ENCODE measurements around the gene DPP9.

Gene DPP9

DNA sequence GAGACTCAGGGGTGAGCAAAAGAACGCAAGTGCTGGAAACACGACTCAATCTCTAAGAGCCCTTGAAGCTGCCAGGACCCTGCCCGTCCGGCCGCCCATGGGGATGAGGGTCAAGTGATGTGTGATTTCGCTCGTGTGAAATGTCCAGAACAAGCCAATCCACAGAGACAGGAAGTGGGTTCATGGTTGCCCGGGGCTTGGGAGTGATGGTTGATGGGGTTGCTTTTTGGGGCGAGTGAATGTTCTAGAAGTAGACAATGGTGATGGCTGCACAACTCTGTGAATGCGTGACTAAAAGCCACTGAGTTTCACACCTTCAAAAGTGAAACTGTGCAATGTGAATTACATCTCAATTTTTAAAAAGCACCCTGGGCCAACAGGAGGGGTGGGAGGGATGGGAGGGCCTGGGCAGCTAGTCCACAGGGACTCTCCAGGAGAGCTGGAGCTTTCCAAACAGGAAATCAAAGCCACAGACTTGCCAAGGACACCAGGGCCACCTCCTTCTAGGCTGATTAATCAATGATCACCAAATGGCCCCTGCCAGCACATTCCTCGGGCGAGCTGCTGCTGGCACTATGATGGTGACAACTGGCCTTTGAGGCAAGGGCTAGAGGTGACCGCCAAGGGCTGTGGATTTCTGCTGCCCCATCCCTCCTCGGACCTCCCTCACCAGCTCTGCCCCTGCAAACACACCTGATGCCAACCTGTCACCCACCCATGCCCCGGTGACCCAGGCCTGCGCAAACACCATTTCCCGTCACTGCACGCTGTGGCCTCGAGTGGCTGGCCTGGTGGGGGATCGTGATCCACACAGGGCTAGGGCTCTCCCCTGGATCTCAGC is 14.0 kb downstream of the DPP9 start:
- DNase-seq (ENCODE audit: low read depth) = no peak

- DNase-seq (ENCODE audit: low read depth) = no peak
Measured at GRCh38 chr19:4707956-4708650, 15.5 kb downstream of the DPP9 start.

- no peak for DNase-seq (ENCODE audit: low read depth)
Measured at GRCh38 chr19:4707322-4707721, 16.3 kb downstream of the DPP9 start.

- DNase-seq (ENCODE audit: low read depth) = no peak
Measured at GRCh38 chr19:4705413-4706131, 18.1 kb downstream of the DPP9 start.

DNA sequence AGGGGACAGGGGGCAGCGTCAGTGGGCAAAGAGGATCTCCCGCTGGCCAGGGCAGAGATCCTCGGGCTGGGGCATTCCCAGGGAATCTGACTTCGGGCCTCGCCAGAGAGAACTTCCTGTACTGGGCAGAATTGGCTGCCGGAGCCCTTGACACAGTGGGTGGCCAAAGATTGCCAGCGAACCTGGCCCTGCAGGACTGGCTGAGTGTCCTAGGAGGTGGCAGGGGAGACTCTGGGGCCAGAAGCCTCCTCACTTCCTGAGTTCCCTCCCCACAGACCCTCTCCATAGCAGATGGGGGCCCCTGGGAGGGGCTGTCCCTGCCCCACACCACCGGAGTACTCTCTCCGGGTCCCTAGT is 19.3 kb downstream of the DPP9 start:
- DNase-seq (ENCODE audit: low read depth) = no peak

DNA sequence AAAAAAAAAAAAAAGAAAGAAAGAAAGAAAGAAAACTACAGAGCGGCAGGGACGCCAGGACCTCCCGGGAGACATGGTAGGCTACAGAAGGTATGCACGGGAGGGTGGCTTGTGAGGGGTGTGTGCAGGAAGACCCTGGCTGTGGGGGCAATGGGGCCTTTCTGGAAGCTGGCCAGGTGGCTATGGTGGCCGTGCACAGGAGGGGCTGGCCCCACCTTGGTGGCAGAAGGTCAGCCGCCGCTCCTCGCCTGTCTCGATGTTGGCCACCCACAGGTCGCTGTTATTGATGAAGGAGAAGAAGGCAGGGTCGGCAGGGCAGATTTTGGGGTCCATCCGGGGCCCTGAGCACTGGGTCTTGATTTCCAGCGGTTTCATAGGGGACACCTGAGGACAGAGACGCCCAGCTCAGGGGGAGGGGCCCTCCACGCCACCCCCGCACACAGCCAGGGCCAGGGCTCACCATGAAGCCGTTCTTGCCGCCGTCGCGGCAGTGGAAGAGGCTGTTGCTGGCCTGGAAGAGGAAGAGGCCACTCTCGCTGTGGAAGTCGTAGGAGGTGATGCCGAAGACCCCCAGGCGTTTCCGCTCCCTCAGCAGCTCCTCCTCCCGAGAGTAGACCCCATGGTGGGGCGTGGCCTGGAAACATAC is 19.8 kb downstream of the DPP9 start:
- DNase-seq (ENCODE audit: low read depth) = no peak

- no peak for DNase-seq (ENCODE audit: low read depth)
Measured at GRCh38 chr19:4702764-4703163, 20.9 kb downstream of the DPP9 start.

GRCh38 chr19:4701557-4701956 is 22.1 kb downstream of the DPP9 start:
- DNase-seq (ENCODE audit: low read depth) = no peak

GRCh38 chr19:4700693-4700970 is 23.0 kb downstream of the DPP9 start:
- DNase-seq (ENCODE audit: low read depth) = no peak

DNA sequence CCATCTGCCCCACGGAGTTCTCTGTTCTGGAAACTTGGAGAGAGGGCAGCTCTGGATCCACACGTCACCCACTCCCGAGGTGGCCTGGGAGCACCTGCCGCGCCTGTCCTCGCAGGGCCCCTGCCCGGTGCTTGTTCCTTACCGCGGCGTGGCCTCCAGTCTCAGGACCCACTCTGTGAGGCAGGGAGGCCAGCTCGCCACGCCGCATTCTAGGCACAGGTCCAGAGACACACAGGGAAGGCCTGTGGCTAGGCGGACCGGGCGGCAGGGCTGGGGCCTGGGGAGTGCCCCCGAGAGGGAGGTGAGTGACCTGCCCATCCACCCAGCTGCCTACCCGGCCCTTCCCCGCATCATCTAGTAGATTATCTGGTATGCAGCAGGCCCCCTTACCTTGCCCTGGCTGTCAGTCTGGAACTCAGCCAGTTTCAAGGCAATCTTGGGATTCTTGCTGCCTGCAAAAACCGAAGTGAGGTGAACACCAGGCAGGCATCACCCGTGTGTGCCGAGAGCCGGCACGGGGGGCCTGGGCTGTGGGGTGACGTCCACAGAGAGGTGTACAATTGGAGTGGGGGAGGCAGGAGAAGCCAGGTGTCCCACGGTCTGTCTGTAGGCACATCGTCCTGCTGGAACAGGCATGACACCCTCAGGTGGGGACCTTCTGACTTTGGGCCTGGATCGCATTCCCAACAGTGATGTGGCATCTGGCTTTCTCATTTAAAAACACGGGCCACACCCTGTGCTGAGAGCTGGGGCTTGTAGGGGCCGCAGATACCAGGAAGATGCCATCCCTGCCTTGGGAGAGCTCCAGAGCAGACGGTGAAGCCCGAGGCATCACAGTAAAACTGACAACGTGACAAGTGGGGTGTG is 23.6 kb downstream of the DPP9 start:
- DNase-seq (ENCODE audit: low read depth) = no peak

DNA sequence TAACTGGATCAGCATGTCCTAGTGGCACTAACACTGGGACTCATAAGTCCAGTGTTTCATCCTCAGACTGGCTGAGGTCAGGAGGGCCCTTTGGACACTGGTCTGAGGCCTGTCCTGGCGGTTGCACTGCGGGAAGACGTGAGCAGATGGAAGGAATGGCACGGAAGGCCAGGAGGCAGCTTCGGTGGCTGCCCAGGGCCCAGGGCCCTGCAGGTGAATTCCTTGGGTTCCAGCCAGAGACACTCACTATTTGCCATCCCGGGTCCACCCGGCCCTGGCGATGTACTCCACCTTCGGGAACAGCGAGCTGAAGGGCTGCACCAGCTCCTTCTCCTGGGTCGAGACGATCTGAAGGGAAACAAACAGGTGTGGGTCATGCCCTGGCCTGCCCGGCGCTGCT is 26.3 kb downstream of the DPP9 start:
- DNase-seq (ENCODE audit: low read depth) = no peak

DNA sequence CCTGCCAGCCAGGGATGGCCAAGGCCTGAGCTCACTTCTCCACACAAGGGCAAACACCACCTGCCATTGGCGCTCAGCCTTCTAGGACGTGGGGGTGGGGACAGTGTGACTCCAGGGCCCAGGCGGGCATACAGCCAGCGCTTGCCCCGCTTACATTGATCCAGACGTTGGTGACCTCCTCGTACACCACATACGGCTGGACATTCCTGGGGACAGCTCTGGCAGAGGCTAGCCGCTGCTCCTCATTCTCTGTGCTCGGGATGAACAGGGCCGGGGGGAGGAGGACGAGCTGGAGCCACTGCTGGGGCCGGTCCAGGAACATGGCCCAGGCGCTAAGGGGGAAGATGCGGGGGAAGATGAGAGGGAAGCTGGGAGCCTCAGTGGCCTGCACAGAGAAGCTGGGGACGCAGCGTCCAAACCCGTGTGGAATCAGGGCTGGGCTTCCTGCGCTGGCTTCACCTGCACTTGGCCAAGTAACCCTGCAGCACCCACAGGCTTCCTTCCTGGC is 28.4 kb downstream of the DPP9 start:
- DNase-seq (ENCODE audit: low read depth) = no peak

- no peak for DNase-seq (ENCODE audit: low read depth)
Measured at GRCh38 chr19:4694211-4694987, 29.2 kb downstream of the DPP9 start.

DNA sequence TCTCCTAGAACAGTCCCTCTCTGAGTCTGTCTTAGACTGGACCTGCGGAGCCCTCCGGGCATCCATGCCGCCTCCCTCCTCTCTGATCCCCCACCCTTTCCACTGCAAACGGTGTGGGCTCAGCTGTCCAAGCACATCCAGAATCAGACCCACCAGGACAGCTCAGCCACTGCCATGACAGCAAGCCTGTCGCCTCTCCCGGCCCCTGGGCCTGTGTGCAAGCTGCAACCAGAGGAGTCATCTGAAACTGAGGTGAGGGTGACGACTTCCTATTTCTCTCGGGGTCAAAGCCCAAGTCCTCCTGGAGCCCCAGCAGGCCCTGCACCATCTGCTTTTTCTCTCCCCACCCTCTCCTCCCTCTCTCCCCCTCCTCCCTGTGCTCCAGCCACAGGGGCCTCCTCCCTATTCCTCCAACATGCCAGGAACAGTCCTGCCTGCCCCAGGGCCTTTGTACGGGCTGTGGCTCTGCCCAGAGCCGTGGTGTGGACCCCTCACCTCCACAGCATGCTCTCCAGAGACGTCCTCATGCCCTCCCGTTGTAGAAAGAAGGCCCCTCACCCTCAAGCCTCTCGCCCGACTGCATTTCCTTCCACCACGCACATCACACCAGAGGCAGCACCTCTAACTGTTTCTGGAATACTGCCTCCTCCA is 30.0 kb downstream of the DPP9 start:
- no peak for DNase-seq (ENCODE audit: low read depth)

DNA sequence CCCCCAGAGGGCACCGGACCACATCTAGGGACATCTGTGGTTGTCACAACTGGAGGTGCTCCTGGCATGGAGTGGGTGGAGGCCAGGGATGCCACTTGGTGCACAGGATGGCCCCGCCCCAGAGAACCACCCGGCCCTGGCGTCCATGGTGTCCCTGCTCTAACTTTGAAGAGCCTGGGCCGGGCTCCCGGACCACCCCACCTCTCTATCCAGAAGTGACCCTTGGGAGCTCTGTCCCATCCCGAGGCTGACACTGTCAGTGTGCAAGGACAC is 30.6 kb downstream of the DPP9 start:
- no peak for DNase-seq (ENCODE audit: low read depth)

GRCh38 chr19:4692251-4693077 is 31.2 kb downstream of the DPP9 start:
- no peak for DNase-seq (ENCODE audit: low read depth)

DNA sequence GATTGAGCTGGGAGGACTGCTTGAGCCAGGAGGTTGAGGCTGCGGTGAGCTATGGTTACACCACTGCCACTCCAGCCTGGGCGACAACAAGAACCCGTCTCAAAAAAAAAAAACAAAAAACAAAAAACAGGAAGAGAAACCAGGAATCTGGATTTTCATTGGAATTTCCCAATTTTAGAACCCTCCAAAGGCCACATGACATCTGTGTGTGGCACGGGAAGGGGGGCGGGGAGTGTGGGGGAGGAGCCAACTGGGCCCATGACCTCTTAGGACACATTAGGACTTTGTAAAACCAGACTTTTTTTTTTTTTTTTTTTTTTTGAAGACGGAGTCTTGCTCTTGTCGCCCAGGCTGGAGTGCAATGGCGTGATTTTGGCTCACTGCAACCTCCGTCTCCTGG is 32.3 kb downstream of the DPP9 start:
- no peak for DNase-seq (ENCODE audit: low read depth)

DNA sequence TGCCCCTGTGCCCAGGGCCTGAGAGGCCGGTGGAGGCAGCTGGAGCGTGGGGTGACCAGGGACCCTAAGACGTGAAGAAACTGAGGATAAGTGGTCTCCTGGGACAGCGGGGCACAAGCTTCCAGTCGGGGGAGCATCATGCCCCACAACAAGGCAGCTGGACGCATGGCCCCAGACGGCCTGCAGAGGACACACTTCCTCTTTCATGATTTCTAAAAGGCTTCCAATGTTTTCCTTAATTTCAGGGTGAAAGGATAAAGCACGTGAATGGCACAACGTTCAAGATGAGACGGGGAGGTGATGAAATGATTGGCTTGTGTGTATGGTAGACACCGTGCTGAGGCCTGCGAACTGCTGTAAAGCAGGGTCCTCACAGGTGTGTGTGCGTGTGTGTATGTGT is 33.3 kb downstream of the DPP9 start:
- no peak for DNase-seq (ENCODE audit: low read depth)

DNA sequence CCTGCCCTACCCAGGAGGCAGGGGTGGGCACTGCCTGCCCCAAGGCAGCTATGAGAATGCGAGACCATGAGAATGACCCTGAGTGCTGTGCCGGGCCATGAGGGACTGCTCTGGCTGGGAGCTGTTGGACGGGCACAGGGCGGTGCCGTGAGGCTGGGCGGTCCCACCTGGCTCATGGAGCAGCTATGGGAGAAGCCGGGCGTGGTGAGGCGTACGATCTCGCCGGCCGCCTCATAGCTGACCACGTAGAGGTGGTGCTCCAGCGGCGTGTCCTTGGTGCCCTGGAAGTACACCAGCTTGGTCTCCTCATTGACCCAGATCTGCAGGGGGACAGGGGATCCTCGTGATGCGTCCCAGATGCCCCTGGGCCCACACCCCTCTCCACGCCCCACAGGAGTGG is 34.2 kb downstream of the DPP9 start:
- no peak for DNase-seq (ENCODE audit: low read depth)

- no peak for DNase-seq (ENCODE audit: low read depth)
Measured at GRCh38 chr19:4688587-4688986, 35.1 kb downstream of the DPP9 start.

Measured in T follicular helper cell (primary cell).